Coronary artery (tissue), 2 donors: ENCODE measurements around the gene TMEFF2.

Source experiments
- DNase-seq: peaks from one replicate; pipeline ENCODE4 v3.0.0-alpha.2; 2017; ENCODE audit warnings: low spot score
- H3K27ac ChIP-seq, 2 donors: fragments of 200-600 bp; sonication (generic); one replicate each; pipeline ENCODE4 v1.5.1; 2016 to 2019
- H3K4me3 ChIP-seq: fragments of 200-600 bp; sonication (generic); 2 replicates; pipeline ENCODE4 v1.5.1; 2016; ENCODE audit warnings: mild to moderate bottlenecking, moderate library complexity
- TF ChIP-seq, protein P1 (sequence below): fragments of 200-600 bp; sonication (generic); IDR thresholded peaks from one replicate; pipeline ENCODE4 v1.5.1; 2019; ENCODE audit warnings: antibody characterized with exemption

Gene TMEFF2

DNA sequence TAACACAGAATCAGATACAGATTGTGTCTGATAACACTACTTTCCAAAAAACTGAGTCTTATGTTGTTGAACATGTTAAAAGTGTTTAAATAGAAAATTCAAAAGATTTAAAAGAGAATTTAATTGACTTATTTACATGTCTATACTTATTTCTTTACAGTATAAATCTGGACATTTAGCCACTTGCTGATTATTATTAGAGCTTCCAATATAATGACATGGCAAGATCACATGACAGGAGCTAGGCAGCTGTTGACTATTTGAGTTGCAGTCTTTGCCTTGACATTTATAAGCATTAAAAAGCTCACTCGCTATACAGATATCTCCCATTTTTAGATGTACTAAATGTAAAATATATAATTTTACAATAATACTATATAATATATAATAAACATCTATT is 6.4 kb upstream of the TMEFF2 start:
- Histone ChIP-seq H3K4me3 (no peak overlapping the region), H3K27ac (no peak overlapping the region)
- DNase-seq, result no peak
- TF ChIP-seq, protein P1, sequence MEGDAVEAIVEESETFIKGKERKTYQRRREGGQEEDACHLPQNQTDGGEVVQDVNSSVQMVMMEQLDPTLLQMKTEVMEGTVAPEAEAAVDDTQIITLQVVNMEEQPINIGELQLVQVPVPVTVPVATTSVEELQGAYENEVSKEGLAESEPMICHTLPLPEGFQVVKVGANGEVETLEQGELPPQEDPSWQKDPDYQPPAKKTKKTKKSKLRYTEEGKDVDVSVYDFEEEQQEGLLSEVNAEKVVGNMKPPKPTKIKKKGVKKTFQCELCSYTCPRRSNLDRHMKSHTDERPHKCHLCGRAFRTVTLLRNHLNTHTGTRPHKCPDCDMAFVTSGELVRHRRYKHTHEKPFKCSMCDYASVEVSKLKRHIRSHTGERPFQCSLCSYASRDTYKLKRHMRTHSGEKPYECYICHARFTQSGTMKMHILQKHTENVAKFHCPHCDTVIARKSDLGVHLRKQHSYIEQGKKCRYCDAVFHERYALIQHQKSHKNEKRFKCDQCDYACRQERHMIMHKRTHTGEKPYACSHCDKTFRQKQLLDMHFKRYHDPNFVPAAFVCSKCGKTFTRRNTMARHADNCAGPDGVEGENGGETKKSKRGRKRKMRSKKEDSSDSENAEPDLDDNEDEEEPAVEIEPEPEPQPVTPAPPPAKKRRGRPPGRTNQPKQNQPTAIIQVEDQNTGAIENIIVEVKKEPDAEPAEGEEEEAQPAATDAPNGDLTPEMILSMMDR, result no peak

DNA sequence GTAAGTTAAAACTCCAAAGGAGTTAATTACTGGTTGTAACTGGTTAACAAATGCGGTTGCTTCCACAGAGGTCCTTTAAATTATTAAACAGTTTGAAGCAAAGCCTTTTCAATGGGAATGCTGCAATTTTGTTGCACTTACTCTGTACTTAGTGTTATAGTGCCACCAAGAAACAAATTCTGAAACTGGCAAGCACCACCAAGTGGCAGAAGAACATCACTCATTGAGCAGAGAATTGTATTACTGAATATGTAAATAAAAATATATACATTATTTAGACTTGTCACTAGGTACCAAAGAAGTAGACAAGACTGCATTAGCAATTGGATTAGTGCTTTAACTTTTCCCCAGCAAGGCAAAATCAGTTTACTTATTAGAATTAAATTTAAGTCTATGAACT is 2.6 kb upstream of the TMEFF2 start:
- no peak for DNase-seq
- TF ChIP-seq, protein P1, result no peak
- no peak overlapping the region for H3K4me3 ChIP-seq
- no peak overlapping the region for H3K27ac ChIP-seq

DNA sequence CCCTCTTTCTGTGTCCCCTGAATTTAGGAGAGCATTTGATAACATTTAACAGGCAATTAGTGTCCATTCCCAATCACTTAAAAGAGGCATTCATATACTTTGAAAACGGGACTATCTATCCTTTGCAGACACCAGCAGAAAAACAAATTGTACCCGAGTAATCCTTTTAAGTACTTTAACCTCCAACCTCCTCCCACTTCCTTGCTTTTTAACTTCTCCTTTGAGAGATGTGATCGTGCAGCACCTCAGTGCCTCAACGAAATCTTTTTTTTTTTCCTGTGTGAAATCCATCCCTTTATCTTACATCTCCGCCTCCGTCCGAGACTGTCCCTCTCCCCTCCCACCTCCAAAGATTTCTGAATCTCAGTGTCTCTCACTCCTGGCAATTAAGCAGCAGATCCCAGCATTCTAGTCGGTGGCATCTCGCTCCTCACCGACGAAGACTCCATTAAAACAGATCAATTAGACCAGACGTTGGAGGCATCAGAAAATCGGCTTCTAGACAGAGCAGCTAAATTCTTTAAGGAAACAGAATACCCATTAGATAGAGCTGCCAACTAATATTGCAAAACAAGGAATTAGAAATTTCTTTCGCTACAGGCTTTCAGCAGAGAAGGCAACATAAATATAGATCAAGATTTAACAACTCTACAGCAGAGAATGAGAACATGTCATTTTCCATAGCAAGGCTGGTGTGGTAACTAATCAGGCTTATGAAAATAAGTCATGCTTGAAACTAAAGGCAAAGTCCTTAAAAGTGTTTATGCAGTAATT is 1.9 kb upstream of the TMEFF2 start:
- H3K27ac ChIP-seq, result no peak overlapping the region

GRCh38 chr2:192195548-192196418 is 1.1 kb upstream of the TMEFF2 start:
- TF ChIP-seq, protein P1, result no peak
- Histone ChIP-seq H3K27ac (no peak overlapping the region), H3K4me3 (peak overlapping the region; percentile 70)
- DNase-seq, result no peak

More for the DNA sequence above, 1.9 kb upstream of the TMEFF2 start:
- TF ChIP-seq, protein P1, result no peak
- no peak for DNase-seq
- H3K4me3 ChIP-seq, result no peak overlapping the region

- Histone ChIP-seq H3K27ac (no peak overlapping the region), H3K4me3 (peak overlapping the region; percentile 70)
- DNase-seq, result no peak
- TF ChIP-seq, protein P1, result no peak
These were observed 368 bp downstream of the TMEFF2 start for GRCh38 chr2:192194265-192194865.

GRCh38 chr2:192190474-192190873 is 4.3 kb downstream of the TMEFF2 start:
- Histone ChIP-seq H3K27ac (no peak overlapping the region), H3K4me3 (no peak overlapping the region)
- DNase-seq, result no peak
- TF ChIP-seq, protein P1, result no peak
